Measurements from ENCODE around the gene APBA2. TPM values are rescaled to one million over a fixed set of nuclear protein-coding genes. Genes with fewer than 3 reads are reported as not detected.

APBA2 gene
- total RNA-seq, 1 donor from 2014 or later: 30.0 TPM

DNA sequence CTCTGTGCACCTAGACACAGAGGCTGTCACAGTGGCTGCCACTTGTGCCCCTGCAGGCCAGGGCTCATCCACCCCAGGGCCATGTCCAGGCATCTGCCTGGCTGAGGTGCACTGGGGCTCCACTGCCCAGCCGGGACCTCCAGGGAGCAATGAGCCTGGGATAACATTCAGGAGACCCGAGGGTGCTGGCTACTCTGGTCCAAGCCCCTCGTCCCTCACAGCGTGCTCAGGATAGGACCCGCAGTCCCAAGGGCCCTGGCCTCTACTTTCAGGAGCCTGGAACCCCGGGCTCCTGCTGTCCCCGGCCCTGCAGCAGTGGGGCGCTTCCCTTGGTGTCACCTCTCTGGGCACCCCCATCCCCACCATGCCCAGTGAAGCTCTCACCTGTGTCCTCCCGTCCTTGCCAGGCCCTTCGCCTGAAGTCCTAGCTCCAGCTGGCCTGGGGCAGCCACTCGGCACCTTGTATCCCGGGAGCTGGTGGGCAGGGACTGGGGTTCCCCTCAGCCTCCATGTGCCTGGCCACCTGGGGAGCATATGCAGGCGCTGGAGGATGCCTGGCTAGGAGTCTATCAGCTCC, 226.0 kb downstream of the APBA2 start:
- DNase-seq (ENCODE audit: low read depth): no peak
- no peak overlapping the region for H3K4me3 ChIP-seq (ENCODE audit: low read depth, low read length)
- TF ChIP-seq, protein P1, sequence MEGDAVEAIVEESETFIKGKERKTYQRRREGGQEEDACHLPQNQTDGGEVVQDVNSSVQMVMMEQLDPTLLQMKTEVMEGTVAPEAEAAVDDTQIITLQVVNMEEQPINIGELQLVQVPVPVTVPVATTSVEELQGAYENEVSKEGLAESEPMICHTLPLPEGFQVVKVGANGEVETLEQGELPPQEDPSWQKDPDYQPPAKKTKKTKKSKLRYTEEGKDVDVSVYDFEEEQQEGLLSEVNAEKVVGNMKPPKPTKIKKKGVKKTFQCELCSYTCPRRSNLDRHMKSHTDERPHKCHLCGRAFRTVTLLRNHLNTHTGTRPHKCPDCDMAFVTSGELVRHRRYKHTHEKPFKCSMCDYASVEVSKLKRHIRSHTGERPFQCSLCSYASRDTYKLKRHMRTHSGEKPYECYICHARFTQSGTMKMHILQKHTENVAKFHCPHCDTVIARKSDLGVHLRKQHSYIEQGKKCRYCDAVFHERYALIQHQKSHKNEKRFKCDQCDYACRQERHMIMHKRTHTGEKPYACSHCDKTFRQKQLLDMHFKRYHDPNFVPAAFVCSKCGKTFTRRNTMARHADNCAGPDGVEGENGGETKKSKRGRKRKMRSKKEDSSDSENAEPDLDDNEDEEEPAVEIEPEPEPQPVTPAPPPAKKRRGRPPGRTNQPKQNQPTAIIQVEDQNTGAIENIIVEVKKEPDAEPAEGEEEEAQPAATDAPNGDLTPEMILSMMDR (conservative IDR thresholded peaks at IDR 0.05; ENCODE audit: low read depth, low read length): no peak

DNA sequence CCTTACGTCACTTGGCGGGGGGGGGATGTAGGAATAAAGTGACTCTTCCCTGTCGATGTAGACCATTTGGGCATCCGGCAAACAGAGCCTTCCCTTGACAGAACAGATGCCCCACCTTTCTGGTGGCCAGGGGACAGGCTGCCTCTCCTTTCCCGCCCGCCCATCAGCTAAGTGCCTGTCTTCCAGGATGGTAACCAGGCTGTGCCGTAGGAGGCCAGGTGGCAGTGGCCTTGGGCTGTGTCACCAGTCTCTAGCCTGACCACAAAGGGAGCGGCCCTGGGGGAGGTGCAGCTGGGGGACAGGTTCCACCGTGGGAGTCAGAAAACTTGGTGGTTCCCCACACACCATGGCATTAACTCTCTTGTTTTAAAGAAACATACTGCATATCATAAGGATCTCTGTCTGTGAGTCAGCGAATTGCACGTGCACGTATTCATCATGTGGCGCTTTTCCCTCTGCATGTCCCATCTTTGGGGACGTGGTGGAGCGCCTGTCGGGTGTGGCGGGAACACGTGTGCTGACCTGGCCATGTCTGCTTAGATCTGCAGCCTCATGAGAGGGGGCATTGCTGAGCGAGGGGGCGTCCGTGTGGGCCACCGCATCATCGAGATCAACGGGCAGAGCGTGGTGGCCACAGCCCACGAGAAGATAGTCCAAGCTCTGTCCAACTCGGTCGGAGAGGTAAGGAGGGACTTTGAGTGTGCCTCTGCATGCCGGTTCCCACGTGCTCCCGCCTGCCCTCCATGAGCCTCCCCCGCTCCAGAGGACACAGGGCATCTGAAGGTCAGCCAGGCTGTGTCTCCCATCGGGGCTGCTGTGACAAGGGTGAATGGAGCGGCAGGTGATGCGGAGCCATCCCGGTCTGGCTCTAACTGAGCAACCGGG, 227.8 kb downstream of the APBA2 start:
- TF ChIP-seq, protein P1 (conservative IDR thresholded peaks at IDR 0.05; ENCODE audit: low read depth, low read length): no peak
- no peak for DNase-seq (ENCODE audit: low read depth)
- no peak overlapping the region for H3K4me3 ChIP-seq (ENCODE audit: low read depth, low read length)

DNA sequence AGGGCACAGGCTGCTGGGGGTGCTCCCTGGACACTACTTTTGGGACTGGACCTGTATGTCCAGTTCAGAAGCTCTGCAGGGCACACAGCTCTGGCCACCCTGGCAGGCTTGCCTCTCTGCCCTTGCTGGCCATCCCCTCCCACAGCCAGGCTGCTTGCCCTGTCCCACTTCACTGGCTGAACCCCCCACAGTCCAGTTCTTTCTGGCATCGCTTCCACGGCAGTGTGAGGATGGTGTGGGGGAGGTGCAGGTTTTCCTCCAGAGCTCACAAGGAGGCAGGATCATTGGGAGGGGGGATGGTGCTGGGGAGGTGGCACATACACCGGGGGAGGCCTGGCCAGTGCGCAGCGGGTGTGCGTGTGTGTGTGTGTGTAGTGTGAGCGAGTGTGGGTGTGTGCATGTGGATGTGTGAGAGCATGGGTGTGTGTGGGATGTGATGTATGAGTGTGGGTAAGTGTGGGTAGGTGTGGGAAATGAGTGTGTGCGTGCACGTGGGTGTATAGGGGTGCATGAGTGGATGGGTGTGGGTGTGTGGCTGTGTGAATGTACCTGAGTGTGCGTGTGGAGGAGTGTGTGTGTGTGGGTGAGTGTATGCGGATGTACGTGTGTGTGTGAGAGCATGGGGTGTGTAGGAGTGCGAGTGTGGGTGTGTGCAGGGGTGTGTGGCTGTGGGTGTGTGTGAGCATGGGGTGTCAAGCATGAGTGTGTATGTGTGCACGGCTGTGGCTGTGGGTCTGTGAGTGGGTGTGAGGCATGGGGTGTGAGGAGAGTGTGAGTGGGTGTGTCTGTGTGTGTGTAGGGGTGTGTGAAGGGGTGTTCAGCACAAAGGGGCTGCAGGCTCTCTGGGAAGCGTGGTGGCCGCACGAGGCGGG, 228.7 kb downstream of the APBA2 start:
- no peak overlapping the region for H3K4me3 ChIP-seq (ENCODE audit: low read depth, low read length)
- no peak for DNase-seq (ENCODE audit: low read depth)
- TF ChIP-seq, protein P1 (conservative IDR thresholded peaks at IDR 0.05; ENCODE audit: low read depth, low read length): no peak

DNA sequence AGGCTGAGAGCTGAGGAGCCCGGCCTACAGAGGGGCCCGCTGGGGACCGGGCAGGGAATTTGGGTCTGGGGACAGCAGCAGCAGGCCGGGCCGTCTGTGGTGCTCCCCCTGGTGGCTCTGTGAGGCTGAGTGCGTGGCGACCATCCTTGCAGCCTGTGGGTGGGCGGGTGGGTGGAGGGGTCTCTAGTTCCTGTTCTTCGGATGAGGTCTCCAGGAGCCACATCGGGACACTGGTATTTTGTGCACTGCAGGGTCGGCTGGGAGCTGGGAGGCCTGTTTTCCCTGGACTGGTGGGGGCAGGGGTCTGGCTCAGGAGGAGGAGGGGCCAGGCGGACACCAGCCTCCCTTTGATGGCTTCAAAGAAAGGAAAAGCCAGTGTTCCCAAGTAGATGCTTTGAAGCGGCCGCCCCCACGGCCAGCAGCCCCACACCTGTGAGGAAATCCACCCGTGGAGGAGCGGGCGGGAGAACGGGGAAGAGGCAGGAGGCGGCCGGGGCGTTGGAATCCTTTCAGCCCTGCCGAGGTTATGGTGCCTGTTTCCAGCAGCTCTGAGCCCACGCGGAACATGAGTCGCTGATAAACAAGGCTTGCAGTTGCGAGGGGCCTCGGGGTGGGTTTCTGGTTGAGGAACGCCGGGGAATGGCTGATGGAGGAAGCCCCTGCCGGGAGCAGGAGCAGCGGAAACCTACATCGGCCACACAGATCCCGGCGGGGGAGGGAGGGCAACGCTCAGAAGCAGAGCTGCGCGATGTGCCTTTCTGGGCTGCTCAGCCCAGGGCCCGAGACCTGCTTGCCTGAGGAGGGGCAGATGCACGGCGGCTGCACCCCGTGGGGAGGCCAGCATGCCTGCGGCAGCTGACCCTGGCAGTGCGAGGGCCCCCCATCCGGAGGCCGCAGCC, 229.6 kb downstream of the APBA2 start:
- no peak for DNase-seq (ENCODE audit: low read depth)
- TF ChIP-seq, protein P1 (conservative IDR thresholded peaks at IDR 0.05; ENCODE audit: low read depth, low read length): peak; percentile 26
- H3K4me3 ChIP-seq (ENCODE audit: low read depth, low read length): peak overlapping the region; percentile 52

DNA sequence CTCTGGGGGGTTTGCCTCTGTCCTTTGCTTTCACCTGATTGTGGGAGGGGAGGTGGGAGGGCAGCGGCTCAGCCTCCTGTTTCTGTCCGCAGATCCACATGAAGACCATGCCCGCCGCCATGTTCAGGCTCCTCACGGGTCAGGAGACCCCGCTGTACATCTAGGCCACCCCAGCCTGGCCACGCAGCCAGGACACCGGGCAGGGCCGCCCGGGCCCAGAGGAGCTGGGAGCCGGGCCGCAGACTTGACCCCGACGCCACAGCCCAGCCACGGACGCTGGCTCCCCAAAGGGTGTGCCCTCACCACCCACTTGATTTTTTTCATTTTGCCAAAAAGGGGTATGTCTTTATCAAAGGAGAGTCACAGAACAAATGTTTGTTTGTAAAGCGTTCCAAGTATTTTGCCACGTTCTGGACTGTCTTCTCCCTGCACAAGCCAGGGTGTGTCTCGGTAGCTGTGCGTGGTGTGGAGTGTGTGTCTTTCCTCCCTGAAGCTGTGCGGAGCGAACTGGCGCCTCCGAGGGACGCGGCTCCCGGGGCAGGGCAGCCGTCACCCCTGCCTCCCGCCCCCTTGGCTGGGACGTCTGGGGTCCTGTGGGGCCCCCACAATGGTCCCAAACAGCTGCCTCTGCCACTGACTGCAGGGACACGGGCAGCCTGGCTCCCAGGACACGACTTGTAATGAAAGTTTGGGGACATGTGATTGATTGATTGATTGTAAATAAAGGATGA, 231.4 kb downstream of the APBA2 start:
- TF ChIP-seq, protein P1 (conservative IDR thresholded peaks at IDR 0.05; ENCODE audit: low read depth, low read length): no peak
- DNase-seq (ENCODE audit: low read depth): no peak
- no peak overlapping the region for H3K4me3 ChIP-seq (ENCODE audit: low read depth, low read length)
